H1 (cell line): ENCODE data around the gene NOS1AP. TPM values are rescaled to one million over a fixed set of nuclear protein-coding genes. Genes with fewer than 3 reads are reported as not detected.

Experiments used
- CTCF ChIA-PET: fragments of 300-600 bp; sonication (Branson Sonifier 250); formaldehyde crosslinking; loops from one replicate; lab custom pipeline; 2021; ENCODE audit not compliant: partially characterized antibody; lab: Charles Lee
- POLR2A ChIA-PET: fragments of 300-600 bp; sonication (Branson Sonifier 250); formaldehyde crosslinking; loops from one replicate; lab custom pipeline; 2021; ENCODE audit warnings: inconsistent platforms; ENCODE audit not compliant: partially characterized antibody; lab: Charles Lee
- DNase-seq, 2 experiments: peaks; one replicate each; pipeline versions ENCODE4 v3.0.0 to v3.0.0-alpha.2; 2010 to 2022; ENCODE audit warnings: low spot score in 2 of 2, low read depth in 1 of 2, mixed read lengths in 1 of 2
- FAIRE-seq: peaks from 2 replicates; lab custom pipeline; 2011; peaks lifted over from hg19 to GRCh38; lab: Jason Lieb, UNC
- H2AFZ ChIP-seq: 2 replicates; pipeline ENCODE4 v1.8.1; 2012; ENCODE audit warnings: low read length, inconsistent platforms
- H2AK5ac ChIP-seq: 2 replicates; pipeline ENCODE4 v1.6.1; 2013; ENCODE audit warnings: low read depth, low read length
- H2BK120ac ChIP-seq: replicated peaks from 2 replicates; pipeline ENCODE3; 2013; ENCODE audit warnings: low read depth, low read length, inconsistent platforms
- H2BK12ac ChIP-seq: 2 replicates; pipeline ENCODE4 v1.6.1; 2013; ENCODE audit warnings: low read depth, low read length
- H2BK15ac ChIP-seq: 2 replicates; pipeline ENCODE4 v1.6.1; 2013; ENCODE audit warnings: low read length
- H2BK20ac ChIP-seq: 2 replicates; pipeline ENCODE4 v1.6.1; 2013; ENCODE audit warnings: low read length
- H2BK5ac ChIP-seq: 2 replicates; pipeline ENCODE4 v1.6.1; 2013; ENCODE audit warnings: low read depth, low read length
- H3K14ac ChIP-seq: 2 replicates; pipeline ENCODE4 v1.6.1; 2013; ENCODE audit warnings: inconsistent platforms; ENCODE audit not compliant: insufficient read length
- H3K18ac ChIP-seq: 2 replicates; pipeline ENCODE4 v1.6.1; 2013; ENCODE audit warnings: low read length; ENCODE audit errors: extremely low read depth
- H3K23ac ChIP-seq: 2 replicates; pipeline ENCODE4 v1.6.1; 2013; ENCODE audit warnings: inconsistent platforms; ENCODE audit not compliant: insufficient read length
- H3K23me2 ChIP-seq: 2 replicates; pipeline ENCODE4 v1.6.1; 2013; ENCODE audit warnings: low read depth, low read length
- H3K27ac ChIP-seq: 2 replicates; pipeline ENCODE4 v1.6.1; 2011; ENCODE audit warnings: low read depth, low read length, inconsistent platforms
- H3K27me3 ChIP-seq, 4 experiments: replicated peaks in 1 of 4; 1 replicate in 1 of 4; 2 replicates in 3 of 4; pipeline versions ENCODE4 v1.6.1 to v1.8.1; 2011 to 2013; ENCODE audit warnings: low read length in 3 of 4, mild to moderate bottlenecking in 3 of 4, inconsistent platforms in 2 of 4, mixed read lengths in 2 of 4, moderate library complexity in 1 of 4; ENCODE audit not compliant: control insufficient read depth in 3 of 4, insufficient read depth in 3 of 4; ENCODE audit errors: extremely low read depth in 1 of 4
- H3K36me3 ChIP-seq, 4 experiments: 2 replicates each; pipeline versions ENCODE4 v1.6.1 to v1.8.1; 2011 to 2013; ENCODE audit warnings: mild to moderate bottlenecking in 4 of 4, low read length in 3 of 4, moderate library complexity in 2 of 4, control low read depth in 1 of 4, inconsistent platforms in 1 of 4; ENCODE audit not compliant: insufficient read depth in 4 of 4, control insufficient read depth in 2 of 4
- H3K4ac ChIP-seq: replicated peaks from 2 replicates; pipeline ENCODE3; 2013; ENCODE audit warnings: low read length, low read depth, mixed read lengths, inconsistent platforms; ENCODE audit not compliant: insufficient read length
- H3K4me1 ChIP-seq, 4 experiments: replicated peaks in 1 of 4; 1 replicate in 1 of 4; 2 replicates in 3 of 4; pipeline versions ENCODE4 v1.6.1 to v1.8.1; 2011 to 2013; ENCODE audit warnings: low read length in 3 of 4, inconsistent platforms in 2 of 4, mixed read lengths in 1 of 4; ENCODE audit not compliant: insufficient read depth in 4 of 4, control insufficient read depth in 3 of 4
- H3K4me2 ChIP-seq, 2 experiments: 2 replicates each; pipeline versions ENCODE4 v1.6.1 to v1.8.1; 2011 to 2013; ENCODE audit warnings: low read depth in 2 of 2, low read length in 2 of 2, control low read depth in 1 of 2, inconsistent platforms in 1 of 2, mild to moderate bottlenecking in 1 of 2; ENCODE audit not compliant: insufficient read depth in 1 of 2
- H3K4me3 ChIP-seq, 4 experiments: fragments of 200-600, 300-600 bp in 1 of 4; sonication (generic), shearing (Covaris generic), sonication (Bioruptor Twin) in 1 of 4; 2 replicates each; pipeline versions ENCODE4 v1.5.1 to v1.8.1; 2011 to 2016; ENCODE audit warnings: low read length in 4 of 4, low read depth in 3 of 4, control low read depth in 2 of 4, inconsistent platforms in 2 of 4, mild to moderate bottlenecking in 2 of 4, mixed read lengths in 1 of 4, moderate library complexity in 1 of 4; ENCODE audit not compliant: insufficient read depth in 2 of 4; ENCODE audit errors: extremely low read depth in 1 of 4
- H3K56ac ChIP-seq: replicated peaks from 2 replicates; pipeline ENCODE3; 2013; ENCODE audit warnings: low read depth, mild to moderate bottlenecking, mixed read lengths, low read length, inconsistent platforms; ENCODE audit not compliant: insufficient read length
- H3K79me1 ChIP-seq: 2 replicates; pipeline ENCODE4 v1.6.1; 2013; ENCODE audit warnings: low read depth, low read length, control low read depth
- H3K79me2 ChIP-seq, 2 experiments: 2 replicates each; pipeline versions ENCODE4 v1.6.1 to v1.8.1; 2012 to 2013; ENCODE audit warnings: low read length in 2 of 2, mild to moderate bottlenecking in 2 of 2, inconsistent platforms in 1 of 2; ENCODE audit not compliant: insufficient read depth in 2 of 2, control insufficient read depth in 1 of 2
- H3K9ac ChIP-seq, 4 experiments: replicated peaks in 1 of 4; 1 replicate in 1 of 4; 2 replicates in 3 of 4; pipeline versions ENCODE4 v1.6.1 to v1.8.1; 2011 to 2013; ENCODE audit warnings: low read depth in 3 of 4, low read length in 3 of 4, control low read depth in 2 of 4, mild to moderate bottlenecking in 2 of 4, moderate library complexity in 2 of 4, inconsistent platforms in 1 of 4; ENCODE audit errors: extremely low read depth in 1 of 4
- H3K9me3 ChIP-seq, 2 experiments: 2 replicates each; pipeline versions ENCODE4 v1.6.1 to v1.8.1; 2012 to 2013; ENCODE audit warnings: mild to moderate bottlenecking in 2 of 2, moderate library complexity in 2 of 2, control low read depth in 1 of 2, inconsistent platforms in 1 of 2, low read depth in 1 of 2, low read length in 1 of 2, mixed read lengths in 1 of 2; ENCODE audit not compliant: insufficient read depth in 2 of 2
- H4K20me1 ChIP-seq, 2 experiments: replicated peaks in 1 of 2; 2 replicates each; pipeline versions ENCODE3 to v1.8.1; 2011 to 2013; ENCODE audit warnings: inconsistent platforms in 2 of 2, low read length in 2 of 2, mild to moderate bottlenecking in 1 of 2; ENCODE audit not compliant: insufficient read depth in 2 of 2, control insufficient read depth in 1 of 2
- H4K5ac ChIP-seq: 2 replicates; pipeline ENCODE4 v1.6.1; 2013; ENCODE audit warnings: low read length, low read depth, mixed read lengths, inconsistent platforms; ENCODE audit not compliant: insufficient read length
- H4K8ac ChIP-seq: 2 replicates; pipeline ENCODE4 v1.8.0; 2013; ENCODE audit warnings: mild to moderate bottlenecking, moderate library complexity, low read length, inconsistent platforms; ENCODE audit not compliant: insufficient read depth; ENCODE audit errors: extremely low read depth
- H4K91ac ChIP-seq: replicated peaks from 2 replicates; pipeline ENCODE3; 2013; ENCODE audit warnings: low read length, mixed read lengths, inconsistent platforms; ENCODE audit not compliant: insufficient read length
- TAF7 ChIP-seq: optimal IDR thresholded peaks from 2 replicates; pipeline ENCODE3; 2011; ENCODE audit warnings: low read depth, mild to moderate bottlenecking, inconsistent platforms, low read length, moderate library complexity, borderline replicate concordance
- WGBS, 2 experiments: shearing (Covaris generic) in 1 of 2; methylation state at CpG; one replicate each; pipeline versions ENCODE4 v1.1.6 to v1.1.7; 2013 to 2015; ENCODE audit warnings: low lambda C conversion rate in 2 of 2, mixed read lengths in 2 of 2, inconsistent platforms in 1 of 2, low coverage in 1 of 2, missing lambda C conversion rate in 1 of 2; ENCODE audit not compliant: insufficient replicate concordance in 2 of 2, insufficient coverage in 1 of 2, insufficient read length in 1 of 2; ENCODE audit errors: extremely low coverage in 1 of 2, missing lambda C conversion rate in 1 of 2; 5-methylcytosine and 5-hydroxymethylcytosine counted together
- polyA plus RNA-seq, 7 experiments: library from polyadenylated mRNA; depleted of rRNA in 3 of 7; stranded (reverse) in 5 of 7; unstranded in 2 of 7; fragments of >200 nt in 5 of 7; fragments of 200-250 nt in 2 of 7; gene quantifications; 1 replicate in 5 of 7; 2 replicates in 1 of 7; 4 replicates in 1 of 7; pipeline versions ENCODE4 v1.2.1 to v1.2.3, GENCODE V29; 2011 to 2013; ENCODE audit warnings: missing spikeins in 2 of 7, mixed read lengths in 2 of 7
- total RNA-seq: library from RNA; stranded (reverse); fragmentation: NEBNext Ultra II Directional; extraction: Animal tissue kit (Norgen Biotek cat#: 25700); gene quantifications from 2 replicates; pipeline ENCODE4 v1.2.1, GENCODE V29; 2021

NOS1AP gene
- total and polyA plus RNA-seq, 2 of the 8 experiments (the other 6 are each of a cell fraction or from before 2014, with no cell fraction given): 2.4 to 12.1 TPM

DNA sequence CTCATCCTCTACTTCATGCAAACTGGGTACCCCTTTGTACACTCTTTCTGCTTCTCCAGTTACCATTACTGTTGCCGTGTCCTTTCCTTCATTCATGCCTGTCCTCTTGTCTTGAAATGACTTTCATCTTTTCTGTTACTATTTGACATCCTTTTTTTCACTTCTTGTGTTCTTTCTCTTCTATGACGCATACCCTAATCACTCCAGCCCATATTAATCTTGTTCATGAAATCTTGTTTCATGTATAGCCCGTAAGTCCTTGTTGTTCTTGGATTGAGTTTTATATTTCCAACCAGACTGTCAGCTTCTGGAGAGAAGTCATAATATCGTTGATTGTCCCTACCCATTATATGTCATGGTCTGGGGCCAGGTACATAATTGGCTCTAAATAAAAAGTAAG lies 126.1 kb downstream of the NOS1AP start:
- no peak overlapping the region for H2AFZ ChIP-seq
- H3K79me1 ChIP-seq: no peaks in the 10 kb centered on the region
- no peaks in the 10 kb centered on the region for H3K27me3 ChIP-seq
- no peak overlapping the region for H3K4ac ChIP-seq
- no peak overlapping the region for H2BK120ac ChIP-seq
- no peaks in the 10 kb centered on the region for H3K36me3 ChIP-seq
- no peaks in the 10 kb centered on the region for H3K23me2 ChIP-seq
- FAIRE-seq: no peak
- no peak overlapping the region for H3K4me2 ChIP-seq
- H3K9ac ChIP-seq: no peak overlapping the region
- H3K79me2 ChIP-seq: peaks cover 0 to 43% of the 10 kb centered on the region in 2 experiments; a peak in 2 of 4 replicates
- POLR2A ChIA-PET: no interaction called here
- H3K9me3 ChIP-seq: no peaks in the 10 kb centered on the region
- H2BK15ac ChIP-seq: no peak overlapping the region
- no peak overlapping the region for H4K91ac ChIP-seq
- no peak for TF ChIP-seq TAF7
- H3K23ac ChIP-seq: no peak overlapping the region
- no peak overlapping the region for H3K14ac ChIP-seq
- H3K56ac ChIP-seq: no peak overlapping the region
- no peak for DNase-seq
- CTCF ChIA-PET: interaction anchor here (0.9 to 1.7 kb wide), 3 partner anchors 16 to 139 kb away, joined by 3 to 6 read pairs (median 3); no protein-coding TSS in a partner anchor
- H3K27ac ChIP-seq: no peak overlapping the region
- H4K8ac ChIP-seq: no peak overlapping the region
- no peak overlapping the region for H2BK20ac ChIP-seq
- H2AK5ac ChIP-seq: no peak overlapping the region
- no peak overlapping the region for H3K18ac ChIP-seq
- no peak overlapping the region for H2BK12ac ChIP-seq
- no peak overlapping the region for H2BK5ac ChIP-seq
- 70% methylated on average over 4 of the region's 4 CpGs; no CpG with 5 or more reads in 1 of the 2 experiments for WGBS, 2 experiments
- no peak overlapping the region for H4K5ac ChIP-seq
- H3K4me1 ChIP-seq: peaks cover 4 to 17% (median 9%) of the 10 kb centered on the region in 4 experiments
- peaks cover 0 to 1% of the 10 kb centered on the region in 2 experiments for H4K20me1 ChIP-seq
- H3K4me3 ChIP-seq: no peak overlapping the region
